ENCODE measurements around the gene ATP1B3. TPM values are rescaled to one million over a fixed set of nuclear protein-coding genes. Genes with fewer than 3 reads are reported as not detected.

ATP1B3 gene
- total and polyA plus RNA-seq, 9 of the 15 experiments (the other 6 are each of a cell fraction or from before 2014, with no cell fraction given): 48.3 to 202 (median 123) TPM

DNA sequence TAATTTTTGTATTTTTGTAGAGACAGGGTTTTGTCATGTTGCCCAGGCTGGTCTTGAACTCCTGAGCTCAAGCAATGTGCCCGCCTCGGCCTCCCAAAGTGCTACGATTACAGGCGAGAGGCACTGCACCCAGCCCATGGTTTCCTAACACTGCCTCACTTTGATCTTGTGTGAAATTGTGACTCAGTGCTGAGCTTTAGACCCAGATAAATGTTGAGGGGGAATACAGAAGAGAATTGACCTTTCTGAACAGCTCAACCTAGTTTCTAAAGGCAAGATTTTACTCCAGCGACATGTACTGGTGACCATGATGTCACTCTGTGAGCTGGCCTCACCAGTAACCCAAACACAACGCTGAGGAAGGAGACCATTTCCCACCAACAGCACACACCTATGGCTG, 73.5 kb downstream of the ATP1B3 start (continued):
- TF ChIP-seq KDM1A (IDR thresholded peaks at IDR 0.05): no peak

DNA sequence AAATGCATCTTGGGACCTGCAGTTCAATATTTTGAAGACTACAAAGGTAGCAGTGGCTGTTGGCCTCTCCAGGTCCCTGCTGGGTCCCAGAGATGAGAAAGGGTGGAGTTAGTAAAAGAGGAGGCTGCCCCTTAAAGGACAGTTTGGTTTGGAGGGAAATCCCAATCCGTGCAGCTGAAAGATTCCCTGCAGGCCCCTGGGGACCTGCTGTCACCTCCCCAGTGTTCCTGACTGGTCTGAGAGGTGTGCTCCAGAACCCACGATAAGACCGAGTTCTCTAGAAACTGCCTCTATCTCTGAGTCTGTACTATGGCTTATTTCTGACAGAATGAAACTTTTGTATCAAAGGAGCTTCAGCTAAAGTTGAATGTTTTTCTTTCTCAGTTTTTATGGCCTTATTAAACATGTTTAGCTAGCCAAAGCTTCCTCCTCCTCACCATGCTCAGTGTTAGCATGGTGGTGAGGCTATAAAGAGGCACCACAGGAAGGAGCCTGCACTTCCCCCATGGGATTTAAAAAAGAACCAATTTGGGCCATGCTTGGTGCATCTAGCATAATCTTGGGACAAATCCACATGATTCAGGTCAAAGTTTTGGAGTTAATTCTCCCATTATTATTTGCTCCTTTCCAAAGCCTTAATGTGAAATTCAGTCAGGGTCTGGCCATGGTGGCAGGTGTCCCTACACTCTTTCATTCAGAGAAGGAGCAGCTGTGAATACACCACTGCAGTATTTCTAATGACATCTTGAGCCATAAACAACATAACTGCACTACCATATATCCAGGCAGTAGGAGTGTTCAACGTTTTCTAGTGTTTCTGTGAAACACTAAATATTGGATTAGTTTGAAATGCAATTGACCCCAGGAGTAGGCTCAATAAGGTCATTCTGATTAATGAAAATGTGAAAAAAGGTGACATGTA, 74.4 kb downstream of the ATP1B3 start:
- Histone ChIP-seq H3K36me3 (ENCODE audit: control insufficient read depth, insufficient read depth, low read length) (peaks cover 34% of the 10 kb centered on the region), H3K4me1 (replicated peaks in 1 of 2; ENCODE audit: control insufficient read depth in 2 of 2, insufficient read depth in 2 of 2, low read length in 2 of 2) (no peaks in the 10 kb centered on the region), H3K9me3 (replicated peaks; ENCODE audit: control insufficient read depth, insufficient read depth, low read depth, low read length) (no peaks in the 10 kb centered on the region), H3K4me2 (ENCODE audit: insufficient read depth, low read length) (no peak overlapping the region), H3K4me3 (no peak overlapping the region), H3K9me1 (ENCODE audit: control insufficient read depth, insufficient read depth, low read length) (no peaks in the 10 kb centered on the region), H4K20me1 (replicated peaks; ENCODE audit: control insufficient read depth, insufficient read depth, low read length) (no peaks in the 10 kb centered on the region), H3K9ac (ENCODE audit: insufficient read depth in 1 of 2, low read depth in 2 of 2, low read length in 2 of 2) (no peak overlapping the region), H3K79me2 (ENCODE audit: control insufficient read depth, insufficient read depth, low read length) (no peaks in the 10 kb centered on the region), H3K27ac (ENCODE audit: extremely low read depth, low read depth, low read length) (no peak overlapping the region), H3K27me3 (ENCODE audit: control insufficient read depth in 2 of 2, insufficient read depth in 2 of 2, low read length in 2 of 2) (no peaks in the 10 kb centered on the region), H2AFZ (ENCODE audit: low read depth, low read length) (no peak overlapping the region)
- CTCF ChIA-PET (ENCODE audit: low intra/inter-chr PET ratio): no interaction called here
- in situ Hi-C loops (cut with MboI): no loop called here
- POLR2A ChIA-PET: interaction anchor here (0.6 kb wide), 1 partner anchor 578 kb away, joined by 3 read pairs; no protein-coding TSS in a partner anchor
- 61% methylated on average over 4 of the region's 4 CpGs for WGBS (ENCODE audit: insufficient coverage, low coverage, missing lambda C conversion rate)
- ATAC-seq: 0 out of 3 replicates have a peak, but pooled peaks have one; percentile 13
- intact Hi-C loops (cut with micrococcal nuclease): no loop called here
- DNase-seq (ENCODE audit: extremely low read depth in 1 of 4, low spot score in 3 of 4): no peak
- BruUV-seq (replicated peaks): TSS peak; percentile 14
- no peak for FAIRE-seq
- no peak for TF ChIP-seq NCOA4 (IDR thresholded peaks at IDR 0.05; ENCODE audit: partially characterized antibody)
- no peak for TF ChIP-seq ZNF184 (CRISPR knock-in tag; IDR thresholded peaks at IDR 0.05)
- TF ChIP-seq, protein P1, sequence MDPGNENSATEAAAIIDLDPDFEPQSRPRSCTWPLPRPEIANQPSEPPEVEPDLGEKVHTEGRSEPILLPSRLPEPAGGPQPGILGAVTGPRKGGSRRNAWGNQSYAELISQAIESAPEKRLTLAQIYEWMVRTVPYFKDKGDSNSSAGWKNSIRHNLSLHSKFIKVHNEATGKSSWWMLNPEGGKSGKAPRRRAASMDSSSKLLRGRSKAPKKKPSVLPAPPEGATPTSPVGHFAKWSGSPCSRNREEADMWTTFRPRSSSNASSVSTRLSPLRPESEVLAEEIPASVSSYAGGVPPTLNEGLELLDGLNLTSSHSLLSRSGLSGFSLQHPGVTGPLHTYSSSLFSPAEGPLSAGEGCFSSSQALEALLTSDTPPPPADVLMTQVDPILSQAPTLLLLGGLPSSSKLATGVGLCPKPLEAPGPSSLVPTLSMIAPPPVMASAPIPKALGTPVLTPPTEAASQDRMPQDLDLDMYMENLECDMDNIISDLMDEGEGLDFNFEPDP (CRISPR knock-in tag; IDR thresholded peaks at IDR 0.05): no peak
- TF ChIP-seq HNRNPUL1 (IDR thresholded peaks at IDR 0.05; ENCODE audit: low read length): no peak
- TF ChIP-seq, protein P2, sequence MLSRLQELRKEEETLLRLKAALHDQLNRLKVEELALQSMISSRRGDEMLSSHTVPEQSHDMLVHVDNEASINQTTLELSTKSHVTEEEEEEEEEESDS (CRISPR knock-in tag; IDR thresholded peaks at IDR 0.05): no peak
- TF ChIP-seq, protein P3, sequence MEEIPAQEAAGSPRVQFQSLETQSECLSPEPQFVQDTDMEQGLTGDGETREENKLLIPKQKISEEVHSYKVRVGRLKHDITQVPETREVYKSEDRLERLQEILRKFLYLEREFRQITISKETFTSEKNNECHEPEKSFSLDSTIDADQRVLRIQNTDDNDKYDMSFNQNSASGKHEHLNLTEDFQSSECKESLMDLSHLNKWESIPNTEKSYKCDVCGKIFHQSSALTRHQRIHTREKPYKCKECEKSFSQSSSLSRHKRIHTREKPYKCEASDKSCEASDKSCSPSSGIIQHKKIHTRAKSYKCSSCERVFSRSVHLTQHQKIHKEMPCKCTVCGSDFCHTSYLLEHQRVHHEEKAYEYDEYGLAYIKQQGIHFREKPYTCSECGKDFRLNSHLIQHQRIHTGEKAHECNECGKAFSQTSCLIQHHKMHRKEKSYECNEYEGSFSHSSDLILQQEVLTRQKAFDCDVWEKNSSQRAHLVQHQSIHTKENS (CRISPR knock-in tag; IDR thresholded peaks at IDR 0.05): no peak
- TF ChIP-seq ZNF133 (CRISPR knock-in tag; IDR thresholded peaks at IDR 0.05): no peak
- no peak for TF ChIP-seq RUNX1 (IDR thresholded peaks at IDR 0.05; ENCODE audit: low read depth)
- TF ChIP-seq JUNB (CRISPR knock-in tag; conservative IDR thresholded peaks at IDR 0.05): no peak
